Measurements from ENCODE around the gene ISL2. TPM values are rescaled to one million over a fixed set of nuclear protein-coding genes. Genes with fewer than 3 reads are reported as not detected.
"Not testable (repeated sequence)": the region's sequence is repeated elsewhere in the genome, so short reads cannot be mapped to it uniquely, and the experiment has no call there.

Gene ISL2
- total and polyA plus RNA-seq, 9 donors: not detected

GRCh38 chr15:76310475-76311099 is 26.0 kb upstream of the ISL2 start:
- H3K9me3 ChIP-seq: no peaks in the 10 kb centered on the region
- peak overlapping the region; percentile 83 for H3K4me3 ChIP-seq
- H3K4me1 ChIP-seq (ENCODE audit: insufficient read depth): peaks cover 6% of the 10 kb centered on the region
- no peaks in the 10 kb centered on the region for H3K27me3 ChIP-seq
- WGBS, 3 donors: 0 to 1% (median 1%) methylated on average over 16 of the region's 16 CpGs
- H3K27ac ChIP-seq: peak overlapping the region; percentile 39 to 63
- intact Hi-C loops (cut with DNase I): no loop called here
- no peaks in the 10 kb centered on the region for H3K36me3 ChIP-seq
- DNase-seq: peak in 1 of 5 donors; percentile 21
- no peak for TF ChIP-seq CTCF (IDR thresholded peaks at IDR 0.05)

- peak; percentile 96 to 98 (median 96) for DNase-seq
- Histone ChIP-seq H3K4me1 (ENCODE audit: insufficient read depth) (peaks cover 6% of the 10 kb centered on the region), H3K9me3 (no peaks in the 10 kb centered on the region), H3K27me3 (no peaks in the 10 kb centered on the region), H3K27ac (peak within 1 kb of the TSS; percentile 39 to 63), H3K4me3 (peak within 1 kb of the TSS; percentile 83), H3K36me3 (no peaks in the 10 kb centered on the region)
- intact Hi-C loops (cut with DNase I): no loop called here
- TF ChIP-seq EP300 (IDR thresholded peaks at IDR 0.05) (no peak), CTCF (IDR thresholded peaks at IDR 0.05) (no peak), POLR2A (IDR thresholded peaks at IDR 0.05) (peak; percentile 84)
- 0% methylated on average over 51 to 60 of the region's 60 CpGs for WGBS, 3 donors
Measured at GRCh38 chr15:76311100-76311953, 25.2 kb upstream of the ISL2 start, which contains the start of gene ETFA. ETFA (minus strand) TSS chr15:76311469; CDS start chr15:76311388, 81 bp downstream.

- H3K4me3 ChIP-seq: no peak overlapping the region
- no peaks in the 10 kb centered on the region for H3K36me3 ChIP-seq
- peaks cover 6% of the 10 kb centered on the region for H3K4me1 ChIP-seq (ENCODE audit: insufficient read depth)
- no peaks in the 10 kb centered on the region for H3K27me3 ChIP-seq
- whole genome bisulfite sequencing, 3 donors: 80 to 92% (median 84%) methylated on average over 7 of the region's 7 CpGs
- no peak for DNase-seq
- no peaks in the 10 kb centered on the region for H3K9me3 ChIP-seq
- TF ChIP-seq POLR2A (IDR thresholded peaks at IDR 0.05) (no peak), CTCF (IDR thresholded peaks at IDR 0.05) (no peak), EP300 (IDR thresholded peaks at IDR 0.05) (no peak)
- no peak overlapping the region for H3K27ac ChIP-seq
- intact Hi-C loops (cut with DNase I): no loop called here
Measured at GRCh38 chr15:76312540-76313174, 23.9 kb upstream of the ISL2 start.

GRCh38 chr15:76313175-76313567 is 23.4 kb upstream of the ISL2 start:
- intact Hi-C loops (cut with DNase I); H3K27ac ChIP-seq; DNase-seq; H3K9me3 ChIP-seq; H3K4me3 ChIP-seq; H3K36me3 ChIP-seq; H3K4me1 ChIP-seq (ENCODE audit: insufficient read depth); H3K27me3 ChIP-seq: not testable (repeated sequence)
- WGBS, 3 donors: 92 to 96% (median 94%) methylated on average over 4 of the region's 4 CpGs
